ENCODE data around the gene EXOC6.

- TF ChIP-seq CTCF (conservative IDR thresholded peaks at IDR 0.05; ENCODE audit: low read length): no peak
- TF ChIP-seq EZH2phosphoT487 (IDR thresholded peaks at IDR 0.05; ENCODE audit: borderline replicate concordance): no peak
Observed at GRCh38 chr10:92829786-92830377, 18.4 kb upstream of the EXOC6 start.

Measured in Loucy (cell line).